GM19438 (cell line): ENCODE results near the gene KAZN.

Source experiments
- ATAC-seq: cut with Tn5 transposase; IDR thresholded peaks from one replicate; pipeline ENCODE4 v1.9.1; 2021; ENCODE audit warnings: low read depth; ENCODE audit not compliant: unreplicated experiment

The KAZN gene

DNA sequence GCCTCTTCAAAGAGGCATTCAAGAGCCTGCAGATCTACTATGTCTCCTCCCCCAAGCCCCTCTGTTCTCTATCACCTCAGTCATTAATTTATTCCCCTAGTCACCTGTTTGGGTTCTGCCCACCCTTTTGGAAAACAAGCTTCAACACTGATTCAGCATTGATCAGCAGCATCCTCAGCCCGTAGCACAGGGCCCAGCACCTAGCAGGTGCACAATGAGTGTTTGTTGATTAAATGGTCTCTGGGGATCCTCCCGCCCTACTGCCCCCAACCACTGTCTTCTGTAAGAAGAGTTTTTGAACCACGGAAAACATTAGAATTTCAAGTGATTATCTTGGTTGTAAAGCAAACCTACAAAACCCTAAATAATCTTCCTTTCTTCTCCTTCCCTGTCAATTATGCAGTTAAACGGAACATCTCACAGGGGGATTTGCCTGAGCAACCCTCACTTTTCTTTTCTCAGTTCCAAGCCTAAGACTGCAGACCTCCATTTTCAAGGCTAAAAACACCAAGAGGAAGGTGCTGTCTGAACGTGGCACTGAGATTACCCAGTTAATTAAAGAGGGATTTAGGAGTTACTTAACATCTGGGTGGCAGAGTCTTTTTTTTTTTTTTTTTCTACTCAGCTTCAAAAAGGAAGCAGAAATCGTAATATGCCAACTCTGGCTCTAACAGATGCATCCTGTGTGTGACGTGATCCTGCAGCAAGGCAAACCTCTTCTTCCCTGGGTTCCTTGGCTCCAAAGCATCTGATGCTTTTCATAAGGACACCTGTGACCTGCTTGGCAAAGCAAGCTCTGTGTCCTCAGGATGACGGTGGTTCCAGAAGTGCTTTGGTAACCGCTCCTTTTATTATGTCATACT is 163.0 kb downstream of the KAZN start:
- ATAC-seq, result no peak

DNA sequence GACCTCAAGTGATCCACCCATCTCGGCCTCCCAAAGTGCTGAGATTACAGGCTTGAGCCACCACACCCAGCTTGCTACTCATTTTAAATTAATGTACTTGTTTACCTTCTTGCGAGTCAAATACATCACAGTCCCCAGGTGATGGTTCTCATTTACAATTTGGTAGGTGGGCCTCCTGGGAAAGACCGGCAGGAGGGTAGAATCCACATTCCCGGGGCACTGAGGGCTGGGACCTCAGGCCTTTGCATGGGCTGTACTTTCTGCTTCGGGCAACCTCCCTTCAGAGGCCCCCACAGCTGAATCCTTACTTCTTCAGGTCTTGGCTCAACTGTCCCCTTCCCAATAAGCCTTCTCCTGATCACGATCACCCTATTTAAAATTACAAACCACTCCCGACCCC is 165.5 kb downstream of the KAZN start:
- ATAC-seq, result no peak

DNA sequence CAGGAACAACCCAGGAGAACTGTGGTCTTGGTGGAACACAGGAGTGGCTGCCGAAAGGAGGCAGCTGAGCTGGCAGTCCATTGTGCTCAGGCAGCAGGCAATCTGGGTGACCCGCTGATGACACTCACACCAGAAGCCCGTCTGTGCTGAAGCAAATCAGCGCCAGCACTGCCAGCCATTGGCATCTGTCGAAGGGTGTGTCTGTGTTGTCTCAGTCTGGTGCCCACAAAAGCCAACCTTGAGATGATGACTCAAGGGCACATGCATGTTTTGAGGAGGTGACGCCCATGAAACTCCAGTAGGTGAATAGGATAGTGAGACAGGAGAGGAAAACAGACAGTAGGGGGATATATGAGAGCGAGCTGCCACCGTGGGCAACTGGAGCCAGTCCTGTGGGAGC is 167.3 kb downstream of the KAZN start:
- no peak for ATAC-seq

DNA sequence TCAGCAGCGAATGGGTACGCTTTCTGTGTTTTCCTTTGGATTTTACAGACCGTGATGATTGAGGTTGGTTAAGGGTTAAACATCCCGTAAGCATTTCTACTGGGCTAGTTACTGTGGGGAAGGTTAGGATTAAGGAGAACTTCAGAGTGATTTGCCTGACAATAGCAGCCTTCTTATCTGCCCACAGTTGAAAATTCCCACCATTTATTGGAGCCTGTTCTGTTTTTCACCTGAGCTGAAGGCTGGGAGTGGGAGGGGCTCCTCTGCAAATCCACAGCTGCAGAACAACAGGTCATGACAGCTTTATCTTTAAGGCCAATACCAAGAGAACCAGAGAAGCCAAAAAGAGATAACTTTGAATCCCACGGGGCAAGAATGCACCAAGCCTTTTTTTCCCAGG is 168.6 kb downstream of the KAZN start:
- no peak for ATAC-seq

DNA sequence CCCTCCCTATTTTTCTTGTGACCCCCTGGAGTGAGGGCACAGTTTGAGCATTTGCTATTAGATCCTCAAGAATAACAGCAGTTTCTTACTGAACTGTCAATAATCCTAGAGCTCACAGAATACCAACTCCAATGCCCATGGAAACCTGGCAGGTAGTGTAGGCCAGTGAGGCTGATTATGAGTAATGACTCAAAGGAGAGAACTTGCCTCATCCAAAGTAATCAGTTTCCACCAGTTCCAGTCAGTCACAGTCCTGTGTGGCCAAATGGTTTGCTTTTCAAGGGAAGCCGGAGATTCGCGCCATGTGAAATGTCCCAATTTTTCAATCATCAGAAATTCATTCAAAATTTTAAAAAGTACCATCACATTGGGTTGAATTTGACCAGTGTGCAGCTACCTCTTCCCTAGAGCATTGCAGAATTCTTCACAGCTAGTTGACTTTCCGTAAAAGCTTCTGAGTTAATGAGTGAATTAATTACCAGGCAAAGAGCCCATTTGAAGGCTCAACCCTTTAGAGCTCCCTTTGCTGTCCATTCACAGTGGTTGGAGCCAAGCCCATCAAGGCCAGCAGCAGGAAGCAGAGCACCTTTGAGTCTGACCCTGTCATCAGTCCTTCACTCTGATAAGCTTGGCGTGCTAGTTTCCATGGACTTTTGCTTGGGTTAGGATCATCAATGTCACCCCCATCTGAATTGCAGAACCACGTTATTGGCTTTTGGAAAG is 170.3 kb downstream of the KAZN start:
- no peak for ATAC-seq

DNA sequence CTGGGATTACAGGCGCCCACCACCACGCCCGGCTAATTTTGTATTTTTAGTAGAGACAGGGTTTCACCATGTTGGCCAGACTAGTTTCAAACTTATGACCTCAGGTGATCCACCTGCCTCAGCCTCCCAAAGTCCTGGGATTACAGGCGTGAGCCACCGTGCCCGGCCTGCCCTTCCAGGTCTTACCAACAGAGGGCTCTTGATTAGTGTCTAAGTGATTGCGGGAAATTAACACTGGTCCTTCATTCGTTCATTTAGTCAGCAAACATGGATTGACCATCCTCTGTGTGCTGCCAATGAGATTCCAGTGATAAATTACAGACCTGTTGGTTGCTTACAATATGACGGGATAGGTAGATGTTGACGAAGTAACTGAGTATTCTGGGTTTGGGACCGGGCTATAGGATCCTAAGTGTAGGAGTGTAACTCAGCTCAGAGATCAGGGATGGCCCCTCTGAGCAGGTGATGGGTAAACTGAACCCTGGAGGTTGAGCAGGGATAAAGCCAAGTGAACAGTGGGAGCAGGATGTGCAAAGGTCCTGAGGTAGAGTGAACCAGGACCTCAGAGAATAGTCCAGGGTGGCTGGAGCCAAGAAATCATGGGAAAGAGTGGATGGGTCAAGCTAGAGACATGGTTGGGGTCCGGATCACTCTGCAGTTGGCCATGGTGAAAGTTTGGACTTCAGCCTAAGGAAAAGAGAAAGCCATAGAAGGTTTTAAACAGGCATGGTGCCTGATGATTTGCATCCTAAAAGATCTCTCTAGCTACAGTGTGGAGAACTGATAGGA is 171.2 kb downstream of the KAZN start:
- ATAC-seq, result no peak

DNA sequence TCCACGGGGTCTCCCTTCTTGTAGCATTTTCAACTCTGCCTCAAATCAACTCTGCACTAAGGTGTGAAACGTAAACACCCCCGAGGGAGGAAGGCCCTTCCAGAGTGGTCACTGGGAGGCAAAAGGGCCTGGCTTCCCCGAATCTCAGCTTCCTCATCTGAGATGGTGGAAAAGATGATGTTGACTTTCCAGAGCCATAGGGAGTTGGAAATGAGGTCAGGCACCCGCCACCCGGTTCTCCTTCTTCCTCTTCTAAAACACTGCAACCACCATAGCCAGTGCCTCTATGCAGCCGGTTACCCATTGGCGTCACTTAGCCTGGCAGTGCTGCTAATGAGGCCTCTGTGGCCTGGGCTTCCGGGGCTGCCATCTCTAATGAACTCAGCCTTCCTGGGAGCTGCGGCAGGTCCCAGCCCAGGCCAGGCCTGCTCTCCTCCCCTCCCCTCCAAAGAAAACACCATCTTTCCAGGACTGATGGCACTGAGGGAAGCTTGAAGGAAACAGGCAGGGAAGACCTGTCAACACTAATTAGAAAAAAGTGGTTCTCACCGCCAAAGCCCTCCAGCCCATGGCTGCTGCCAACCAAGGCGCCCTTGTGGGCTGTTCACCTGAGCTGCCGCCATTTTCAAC is 175.0 kb downstream of the KAZN start:
- no peak for ATAC-seq

DNA sequence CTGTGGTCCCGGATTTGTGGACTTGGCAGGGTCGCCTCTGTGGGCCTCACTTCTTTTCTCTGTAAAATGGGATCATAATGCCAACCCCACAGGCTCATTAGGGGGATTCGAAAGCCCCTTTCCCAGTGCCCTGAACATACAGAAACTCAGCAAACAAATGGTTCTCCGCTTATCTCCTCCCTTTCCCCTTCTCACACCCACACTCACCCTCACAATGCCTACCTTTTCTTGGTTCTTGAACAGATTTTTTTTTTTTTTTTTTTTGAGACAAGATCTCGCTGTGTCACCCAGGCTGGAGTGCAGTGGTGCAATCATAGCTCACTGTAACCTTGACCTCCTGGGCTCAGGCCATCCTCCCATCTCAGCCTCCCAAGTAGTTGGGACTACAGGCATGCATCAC is 175.7 kb downstream of the KAZN start:
- no peak for ATAC-seq

DNA sequence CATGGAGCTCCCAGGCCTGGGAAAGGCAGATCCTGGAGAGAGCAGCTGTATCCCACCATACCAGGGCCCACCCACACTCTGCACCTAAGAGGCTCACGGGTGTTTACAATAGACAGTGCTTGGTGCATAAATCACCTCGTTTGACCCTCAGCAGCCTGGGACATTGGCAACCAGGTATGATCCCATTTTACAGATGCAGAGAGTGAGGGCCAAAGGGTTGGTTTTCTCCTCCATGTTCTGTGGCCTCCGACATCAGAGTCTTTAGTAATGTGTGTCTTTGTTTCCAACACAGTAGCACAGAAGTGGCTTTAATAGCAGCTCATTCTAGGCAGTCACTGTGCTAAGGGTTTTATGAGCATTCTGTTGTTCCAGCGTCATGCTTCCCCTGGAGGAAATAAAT is 176.5 kb downstream of the KAZN start:
- ATAC-seq, result no peak

DNA sequence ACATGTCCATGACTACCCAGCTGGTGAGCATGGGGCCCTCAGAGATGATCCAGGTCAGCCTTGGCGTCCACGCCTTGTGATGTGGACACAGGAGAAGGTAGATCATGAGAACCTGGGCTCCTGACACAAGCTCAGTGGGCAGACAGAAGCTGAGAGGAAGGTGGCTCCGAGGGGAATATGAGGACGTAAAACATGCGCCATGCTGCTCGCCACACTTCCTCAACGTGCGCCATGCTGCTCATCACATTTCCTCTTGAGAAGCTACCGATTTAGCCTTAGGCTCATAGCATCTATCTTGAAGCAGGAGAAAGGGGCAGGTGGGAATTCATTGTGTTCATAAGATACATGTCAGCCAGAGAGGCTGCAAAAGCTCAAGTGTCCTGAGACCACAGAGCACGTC is 176.9 kb downstream of the KAZN start:
- no peak for ATAC-seq

DNA sequence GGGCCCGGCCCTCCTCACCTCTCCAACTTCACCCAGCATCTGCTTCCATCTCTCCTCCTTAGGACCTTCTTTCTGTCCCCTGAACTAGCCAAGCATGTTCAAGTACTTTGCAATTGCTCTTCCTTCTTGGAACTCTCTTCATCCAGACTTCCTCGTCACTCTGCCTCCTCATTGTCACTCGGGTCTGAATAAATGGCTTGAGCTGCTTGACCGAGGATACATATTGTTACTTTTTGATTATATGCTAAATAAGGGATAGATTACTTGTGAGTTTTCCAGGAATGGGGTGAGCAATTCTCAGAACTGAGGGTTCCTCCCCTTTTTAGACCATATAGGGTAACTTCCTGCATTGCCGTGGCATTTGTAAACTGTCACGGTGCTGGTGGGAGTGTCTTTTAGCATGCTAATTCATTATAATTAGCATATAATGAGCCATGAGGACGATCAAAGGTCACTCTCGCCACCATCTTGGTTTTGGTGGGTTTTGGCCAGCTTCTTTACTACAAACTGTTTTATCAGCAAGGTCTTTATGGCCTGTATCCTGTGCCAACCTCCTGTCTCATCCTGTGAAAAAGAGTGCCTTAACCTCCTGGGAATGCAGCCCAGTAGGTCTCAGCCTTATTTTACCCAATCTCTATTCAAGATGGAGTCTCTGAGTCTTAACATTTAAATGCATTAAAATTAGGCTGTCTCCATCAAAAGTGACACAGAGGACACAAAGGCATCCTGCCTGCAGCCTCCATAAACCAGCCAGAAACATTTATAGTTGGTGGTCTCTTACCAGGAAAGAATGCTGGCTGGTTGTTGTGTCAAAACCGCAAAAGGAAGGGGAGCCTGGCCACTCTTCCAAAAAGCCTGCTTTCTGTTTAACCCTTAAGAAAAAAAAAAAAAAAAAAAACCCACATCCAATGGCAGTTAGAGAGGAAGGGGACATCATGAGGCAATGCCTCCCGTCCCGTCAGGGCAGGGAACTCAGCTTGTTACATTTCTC is 179.3 kb downstream of the KAZN start:
- no peak for ATAC-seq

DNA sequence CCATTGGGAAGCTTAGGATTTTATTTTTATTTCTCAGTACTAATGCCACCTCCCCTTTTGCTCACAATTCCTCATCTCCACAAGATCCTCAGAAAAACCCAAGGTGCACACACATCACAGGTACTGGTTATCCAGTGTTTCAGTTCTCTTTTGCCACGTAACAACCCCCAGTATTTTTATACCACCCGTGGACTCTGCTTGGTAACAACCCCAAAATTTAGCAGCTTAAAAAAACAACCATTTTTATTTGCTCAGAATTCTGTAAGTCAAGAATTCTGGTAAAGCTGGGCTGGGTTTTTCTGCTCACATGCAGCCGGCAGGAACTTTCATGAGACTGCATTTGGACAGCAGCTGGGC is 180.0 kb downstream of the KAZN start:
- ATAC-seq, result no peak

DNA sequence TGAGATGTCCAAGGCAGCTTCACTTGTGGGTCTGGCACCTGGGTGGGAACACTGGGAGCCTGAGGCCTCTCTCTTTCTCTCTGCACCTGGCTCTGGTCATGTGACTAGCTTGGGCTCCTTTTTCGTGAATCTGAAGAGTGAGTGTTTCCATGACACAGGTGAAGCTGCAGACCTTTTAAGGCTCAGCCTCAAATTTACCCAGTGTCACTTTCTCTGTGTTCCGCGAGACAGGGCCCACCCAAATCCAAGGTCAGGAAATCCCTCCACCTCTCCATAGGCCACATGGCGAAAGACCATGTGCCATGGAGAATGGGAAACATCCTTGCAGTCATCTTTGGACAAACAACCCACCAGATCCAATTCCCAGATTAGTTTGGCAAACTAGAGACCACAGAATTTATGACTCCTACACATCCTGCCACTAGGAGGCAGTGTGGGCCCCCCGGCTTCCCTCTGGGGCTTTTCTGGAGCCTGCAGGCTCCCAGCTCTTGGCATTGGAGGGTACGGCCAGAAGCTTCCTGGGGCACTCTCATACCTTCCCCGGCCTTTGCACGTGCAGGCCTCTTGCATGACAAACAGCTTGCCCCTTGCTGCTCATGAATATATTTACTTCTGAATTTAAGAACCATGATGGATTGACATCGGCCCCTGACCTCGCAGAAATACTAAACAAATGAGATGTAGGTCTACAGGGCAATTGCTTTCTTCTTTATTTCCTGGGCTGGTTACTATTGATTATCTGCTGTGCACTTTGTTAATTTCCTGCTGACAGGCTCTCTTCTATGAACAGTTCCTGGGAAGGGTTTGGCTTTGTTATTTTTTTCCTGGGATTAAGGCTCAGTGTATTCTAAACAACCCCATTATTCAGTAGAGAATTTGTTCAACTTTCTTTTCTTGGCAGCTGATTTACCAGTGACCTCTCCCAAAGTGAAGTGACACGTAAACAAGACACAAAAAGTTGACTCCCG is 180.7 kb downstream of the KAZN start:
- ATAC-seq, result no peak

DNA sequence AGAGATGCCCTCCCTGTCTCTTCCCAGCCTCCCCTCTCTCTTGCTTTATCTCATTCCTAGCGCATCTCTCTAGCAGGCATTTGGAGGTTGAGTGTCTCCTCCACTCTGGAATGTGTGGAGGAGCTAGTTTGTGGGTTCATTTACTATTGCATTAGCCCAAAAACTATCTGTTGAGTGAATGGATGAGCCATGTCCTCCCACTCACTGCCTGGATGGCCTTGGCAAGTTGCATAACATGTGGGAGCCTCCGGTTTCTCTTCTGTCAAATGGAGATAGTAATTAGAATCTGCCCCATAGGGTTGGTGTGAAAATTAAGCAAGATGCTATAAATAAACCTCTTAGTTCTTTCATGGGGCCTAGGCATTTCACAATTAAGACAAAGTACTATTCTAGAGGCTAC is 181.8 kb downstream of the KAZN start:
- no peak for ATAC-seq

DNA sequence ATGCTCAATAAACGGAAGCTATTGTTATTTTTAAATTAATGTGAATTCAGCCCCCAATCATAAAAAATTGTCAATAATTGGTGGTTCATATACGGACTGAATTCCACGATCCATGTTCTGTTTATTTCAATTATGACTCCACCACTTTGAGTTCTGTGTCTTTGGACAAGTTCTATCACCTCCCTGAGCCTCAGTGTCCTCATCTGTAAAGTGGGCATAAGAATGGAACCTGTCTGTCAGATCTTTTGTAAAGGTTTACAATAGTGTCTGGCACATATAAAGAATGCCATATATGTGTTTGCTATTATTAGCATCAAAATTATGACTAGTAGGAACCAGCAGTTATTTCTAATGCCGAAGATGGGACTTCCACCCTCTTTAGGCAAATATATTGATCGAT is 183.3 kb downstream of the KAZN start:
- no peak for ATAC-seq

DNA sequence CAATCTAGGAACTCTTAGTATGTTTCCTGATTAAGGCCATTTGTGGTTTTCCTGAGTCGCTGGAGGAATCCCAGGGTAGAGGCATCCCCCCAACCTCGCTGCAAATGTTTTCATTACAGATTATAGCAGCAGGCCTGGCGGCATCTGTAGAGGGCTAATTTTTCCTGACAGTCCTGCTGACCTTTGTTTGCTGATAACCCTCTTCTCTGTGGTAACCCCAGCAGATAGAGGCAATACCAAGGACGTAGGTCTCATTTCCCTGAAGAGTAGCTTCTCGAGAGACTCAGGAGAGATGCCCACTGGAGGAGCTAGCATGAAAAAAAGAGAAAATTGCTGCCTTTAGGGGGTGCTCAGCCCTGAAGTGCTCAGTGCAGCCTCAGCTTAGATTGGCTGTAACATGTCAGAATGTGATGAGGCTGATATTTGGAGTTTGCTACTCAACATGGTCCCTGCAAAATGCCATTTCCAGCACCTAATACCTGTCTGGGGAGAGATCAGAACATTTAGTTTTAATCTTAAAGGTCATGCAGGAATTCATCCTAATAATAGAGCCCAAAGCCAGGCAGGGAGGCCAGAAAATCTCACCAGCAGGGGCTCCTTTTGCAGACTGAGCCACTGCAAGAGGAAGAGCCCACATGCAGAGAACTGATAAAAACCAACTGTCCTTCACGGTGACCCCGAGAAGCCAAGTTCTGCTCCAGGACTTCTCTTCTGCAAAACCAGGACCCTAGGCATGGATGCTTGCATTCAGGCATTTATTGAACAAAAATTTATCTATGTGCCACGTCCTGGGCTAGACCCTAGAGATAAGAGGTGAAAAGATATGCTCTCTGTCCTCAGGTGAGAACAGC is 184.5 kb downstream of the KAZN start:
- ATAC-seq, result no peak

DNA sequence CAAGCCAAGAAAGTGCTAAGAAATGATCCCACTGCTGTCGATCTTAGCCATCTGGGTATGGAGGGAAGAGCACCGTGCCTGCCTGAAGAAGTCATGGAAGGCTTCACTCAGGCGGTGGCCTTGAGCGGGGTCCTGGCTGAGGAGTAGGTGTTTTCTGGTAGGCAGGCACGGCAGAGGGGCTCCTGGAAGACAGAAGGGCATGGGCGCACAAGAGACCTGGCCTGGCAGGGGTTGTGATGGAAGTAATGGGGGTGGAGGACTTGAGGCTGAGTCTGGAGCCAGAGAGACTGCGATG is 185.1 kb downstream of the KAZN start:
- no peak for ATAC-seq
